Keratinocyte (primary cell): ENCODE measurements around the gene TBCA.
A peak's percentile ranks its signal among the peaks of the same experiment; 100 is the strongest.

Source experiments
- CTCF ChIP-seq, 3 experiments: IDR thresholded peaks in 1 of 3; conservative IDR thresholded peaks in 1 of 3; optimal IDR thresholded peaks in 1 of 3; 2 replicates in 2 of 3; 3 replicates in 1 of 3; pipeline versions ENCODE3 to v1.5.1; 2011; ENCODE audit warnings: low read length in 3 of 3, mild to moderate bottlenecking in 3 of 3, moderate library complexity in 2 of 3, control low read depth in 1 of 3, inconsistent platforms in 1 of 3; ENCODE audit not compliant: insufficient read depth in 2 of 3; ENCODE audit errors: extremely low read depth in 1 of 3
- EZH2 ChIP-seq: IDR thresholded peaks from one replicate; pipeline ENCODE4 v1.6.1; 2012; ENCODE audit warnings: inconsistent platforms, mild to moderate bottlenecking, low read length, moderate library complexity

DNA sequence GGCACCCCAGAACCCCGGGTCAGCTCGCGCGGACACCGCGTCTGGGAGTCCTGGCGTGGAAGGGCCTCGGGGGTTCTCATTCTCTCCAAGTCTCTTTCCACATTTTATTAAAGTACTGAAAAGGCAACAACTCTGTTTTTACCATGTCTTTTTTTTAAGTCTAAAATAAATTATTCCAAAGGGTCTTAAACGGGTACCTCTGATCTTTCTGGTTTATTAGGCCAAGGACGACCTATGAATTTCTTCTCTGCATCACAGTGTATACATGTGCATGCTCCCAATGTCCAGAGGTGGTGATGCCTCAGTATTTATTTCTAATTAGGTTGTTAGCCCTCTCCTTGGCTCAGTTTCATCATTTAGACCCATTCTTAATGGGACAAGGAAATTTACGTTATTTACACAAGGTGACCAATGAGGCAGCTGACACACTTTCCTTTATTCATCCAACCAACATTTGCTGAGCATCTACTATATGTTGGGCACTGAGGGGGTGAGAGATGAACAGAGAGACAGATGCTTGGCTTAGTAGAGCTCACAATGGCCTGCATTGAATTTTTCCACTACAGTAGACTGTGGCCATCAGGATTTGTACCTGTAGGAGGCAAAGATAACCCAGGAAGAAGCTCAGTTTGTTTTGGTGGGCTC lies 130.0 kb downstream of the TBCA start:
- TF ChIP-seq CTCF (optimal IDR thresholded peaks at IDR 0.05 in 1 of 3, IDR thresholded peaks at IDR 0.05 in 1 of 3, conservative IDR thresholded peaks at IDR 0.05 in 1 of 3; ENCODE audit: extremely low read depth in 1 of 3, insufficient read depth in 2 of 3, low read length in 3 of 3), result no peak
- peak; percentile 91 for TF ChIP-seq EZH2
